H9 (cell line): Measurements from ENCODE around the gene PRDM5. TPM values are rescaled to one million over a fixed set of nuclear protein-coding genes. Genes with fewer than 3 reads are reported as not detected.

ENCODE experiments used
- DNase-seq: peaks from one replicate; pipeline ENCODE4 v3.0.0-alpha.2; 2017
- H2AFZ ChIP-seq: one replicate; pipeline ENCODE4 v1.6.1; 2013; ENCODE audit warnings: mild to moderate bottlenecking, low read length, control low read depth, moderate library complexity
- H2AK5ac ChIP-seq: 2 replicates; pipeline ENCODE4 v1.6.1; 2013; ENCODE audit warnings: low read length, control low read depth, mixed read lengths; ENCODE audit not compliant: insufficient read length
- H2BK120ac ChIP-seq: one replicate; pipeline ENCODE4 v1.6.1; 2013; ENCODE audit warnings: low read depth, mild to moderate bottlenecking, low read length, control low read depth, inconsistent platforms; ENCODE audit not compliant: poor library complexity, severe bottlenecking
- H2BK12ac ChIP-seq: 2 replicates; pipeline ENCODE4 v1.6.1; 2013; ENCODE audit warnings: low read length, control low read depth, mixed read lengths, low read depth; ENCODE audit not compliant: insufficient read length
- H2BK15ac ChIP-seq: 2 replicates; pipeline ENCODE4 v1.6.1; 2013; ENCODE audit warnings: low read depth, low read length, control low read depth
- H2BK20ac ChIP-seq: one replicate; pipeline ENCODE4 v1.6.1; 2013; ENCODE audit warnings: low read depth, mild to moderate bottlenecking, low read length, control low read depth, inconsistent platforms; ENCODE audit not compliant: poor library complexity, severe bottlenecking
- H2BK5ac ChIP-seq: 2 replicates; pipeline ENCODE4 v1.6.1; 2013; ENCODE audit warnings: low read length, control low read depth, mixed read lengths; ENCODE audit not compliant: insufficient read length
- H3K14ac ChIP-seq: 2 replicates; pipeline ENCODE4 v1.6.1; 2013; ENCODE audit warnings: low read length, control low read depth; ENCODE audit not compliant: insufficient read depth
- H3K18ac ChIP-seq: 2 replicates; pipeline ENCODE4 v1.6.1; 2013; ENCODE audit warnings: low read depth, mild to moderate bottlenecking, mixed read lengths, low read length, control low read depth; ENCODE audit not compliant: insufficient read length
- H3K23ac ChIP-seq: 2 replicates; pipeline ENCODE4 v1.6.1; 2013; ENCODE audit warnings: low read length, control low read depth, mixed read lengths, low read depth; ENCODE audit not compliant: insufficient read length
- H3K23me2 ChIP-seq: 2 replicates; pipeline ENCODE4 v1.6.1; 2013; ENCODE audit warnings: low read depth, mild to moderate bottlenecking, mixed read lengths, low read length, control low read depth; ENCODE audit not compliant: insufficient read length, poor library complexity, severe bottlenecking
- H3K27ac ChIP-seq: 2 replicates; pipeline ENCODE4 v1.5.1; 2013; ENCODE audit warnings: low read length, control low read depth, mixed read lengths, low read depth; ENCODE audit not compliant: insufficient read length
- H3K27me3 ChIP-seq: 2 replicates; pipeline ENCODE4 v1.6.1; 2013; ENCODE audit warnings: low read length, control low read depth, inconsistent platforms; ENCODE audit not compliant: insufficient read depth
- H3K4ac ChIP-seq: 2 replicates; pipeline ENCODE4 v1.6.1; 2013; ENCODE audit warnings: low read depth, mild to moderate bottlenecking, control low read depth, inconsistent platforms, low read length, moderate library complexity
- H3K4me1 ChIP-seq: 2 replicates; pipeline ENCODE4 v1.6.1; 2013; ENCODE audit warnings: low read length, control low read depth, inconsistent platforms; ENCODE audit not compliant: insufficient read depth
- H3K4me2 ChIP-seq: 2 replicates; pipeline ENCODE4 v1.6.1; 2013; ENCODE audit warnings: low read length, control low read depth, mixed read lengths; ENCODE audit not compliant: insufficient read length, insufficient read depth
- H3K56ac ChIP-seq: 2 replicates; pipeline ENCODE4 v1.6.1; 2013; ENCODE audit warnings: low read depth, mild to moderate bottlenecking, mixed read lengths, low read length, control low read depth; ENCODE audit not compliant: insufficient read length
- H3K79me1 ChIP-seq: 2 replicates; pipeline ENCODE4 v1.6.1; 2013; ENCODE audit warnings: low read depth, mild to moderate bottlenecking, moderate library complexity, low read length, control low read depth, inconsistent platforms; ENCODE audit not compliant: insufficient read depth, poor library complexity, severe bottlenecking
- H3K79me2 ChIP-seq: 2 replicates; pipeline ENCODE4 v1.6.1; 2013; ENCODE audit warnings: low read length, control low read depth, inconsistent platforms; ENCODE audit not compliant: insufficient read depth
- H3K9ac ChIP-seq: 2 replicates; pipeline ENCODE4 v1.6.1; 2013; ENCODE audit warnings: low read length, control low read depth, mixed read lengths; ENCODE audit not compliant: insufficient read length; ENCODE audit errors: extremely low read depth
- H3K9me3 ChIP-seq: one replicate; pipeline ENCODE4 v1.6.1; 2013; ENCODE audit warnings: low read depth, low read length, inconsistent platforms; ENCODE audit not compliant: control insufficient read depth
- H3T11ph ChIP-seq: one replicate; pipeline ENCODE4 v1.6.1; 2013; ENCODE audit warnings: mild to moderate bottlenecking, low read length, control low read depth, inconsistent platforms
- H4K20me1 ChIP-seq: one replicate; pipeline ENCODE4 v1.6.1; 2013; ENCODE audit not compliant: control insufficient read depth, insufficient read length, insufficient read depth
- H4K5ac ChIP-seq: 2 replicates; pipeline ENCODE4 v1.6.1; 2013; ENCODE audit warnings: low read depth, mild to moderate bottlenecking, mixed read lengths, low read length, control low read depth; ENCODE audit not compliant: insufficient read length
- H4K8ac ChIP-seq: replicated peaks from 2 replicates; pipeline ENCODE4 v1.6.1; 2013; ENCODE audit warnings: low read length, control low read depth, mixed read lengths, low read depth; ENCODE audit not compliant: insufficient read length
- H4K91ac ChIP-seq: 2 replicates; pipeline ENCODE4 v1.6.1; 2013; ENCODE audit warnings: low read depth, mild to moderate bottlenecking, moderate library complexity, mixed read lengths, low read length, control low read depth; ENCODE audit not compliant: insufficient read length
- H3K27ac Mint-ChIP-seq, 3 experiments: 2 replicates in 2 of 3; 3 replicates in 1 of 3; pipeline ENCODE4 v1.8.0; 2020 to 2021; ENCODE audit warnings: mixed read lengths in 3 of 3, mild to moderate bottlenecking in 1 of 3, moderate library complexity in 1 of 3
- H3K27me3 Mint-ChIP-seq: 2 replicates; pipeline ENCODE4 v1.8.0; 2021; ENCODE audit warnings: low read depth, mild to moderate bottlenecking, moderate library complexity, mixed read lengths
- H3K36me3 Mint-ChIP-seq, 3 experiments: 2 replicates in 2 of 3; 3 replicates in 1 of 3; pipeline ENCODE4 v1.8.0; 2020 to 2021; ENCODE audit warnings: low read depth in 3 of 3, mixed read lengths in 3 of 3; ENCODE audit not compliant: insufficient read depth in 1 of 3
- H3K4me1 Mint-ChIP-seq, 2 experiments: 2 replicates each; pipeline ENCODE4 v1.8.0; 2020; ENCODE audit warnings: mixed read lengths in 2 of 2
- H3K4me3 Mint-ChIP-seq, 2 experiments: 2 replicates in 1 of 2; 3 replicates in 1 of 2; pipeline ENCODE4 v1.8.0; 2020 to 2021; ENCODE audit warnings: mild to moderate bottlenecking in 2 of 2, mixed read lengths in 2 of 2, moderate library complexity in 1 of 2
- H3K9me3 Mint-ChIP-seq, 2 experiments: 2 replicates in 1 of 2; 3 replicates in 1 of 2; pipeline ENCODE4 v1.8.0; 2020; ENCODE audit warnings: mild to moderate bottlenecking in 2 of 2, mixed read lengths in 2 of 2, moderate library complexity in 1 of 2
- CTCF ChIP-seq: fragments of 200-600 bp; sonication (generic); conservative IDR thresholded peaks from 3 replicates; pipeline ENCODE4 v1.8.0; 2021; ENCODE audit warnings: antibody characterized with exemption, mild to moderate bottlenecking
- WGBS: extraction: QIAGEN DNeasy Blood & Tissue Kit; methylation state at CpG from one replicate; pipeline ENCODE4 v1.1.7; 2013; ENCODE audit warnings: missing lambda C conversion rate, low lambda C conversion rate, mixed read lengths; ENCODE audit not compliant: insufficient read length; ENCODE audit errors: extremely low coverage; 5-methylcytosine and 5-hydroxymethylcytosine counted together
- total RNA-seq: library from RNA; stranded (reverse); gene quantifications from 2 replicates; pipeline ENCODE4 v1.2.1, GENCODE V29; 2021

Gene PRDM5
- total RNA-seq, 1 experiment from 2014 or later, result 21.7 TPM

GRCh38 chr4:120881846-120882245, 40.7 kb downstream of the PRDM5 start:
- no peak for DNase-seq
- H3K56ac ChIP-seq, result no peak overlapping the region
- no peak overlapping the region for H4K91ac ChIP-seq
- Mint-ChIP-seq H3K27me3 (no peaks in the 10 kb centered on the region), H3K36me3 (peaks cover 16 to 27% (median 27%) of the 10 kb centered on the region in 3 experiments), H3K4me3 (no peak overlapping the region), H3K4me1 (no peaks in the 10 kb centered on the region), H3K9me3 (peaks cover 9 to 10% of the 10 kb centered on the region in 2 experiments; a peak in 3 of 5 replicates), H3K27ac (no peak overlapping the region)
- no peak overlapping the region for H3K18ac ChIP-seq
- H3K9me3 ChIP-seq, result no peaks in the 10 kb centered on the region
- H2BK15ac ChIP-seq, result no peak overlapping the region
- H2BK5ac ChIP-seq, result no peak overlapping the region
- H3K27me3 ChIP-seq, result no peaks in the 10 kb centered on the region
- H3K23ac ChIP-seq, result no peak overlapping the region
- H3K4me1 ChIP-seq, result no peaks in the 10 kb centered on the region
- H3K4ac ChIP-seq, result no peak overlapping the region
- no peaks in the 10 kb centered on the region for H4K20me1 ChIP-seq
- no peak overlapping the region for H2AFZ ChIP-seq
- no peak overlapping the region for H3K4me2 ChIP-seq
- no peak overlapping the region for H2AK5ac ChIP-seq
- H4K8ac ChIP-seq, result no peak overlapping the region
- TF ChIP-seq CTCF, result no peak
- WGBS, result no CpG with 5 or more reads among the region's 4 CpGs
- no peak overlapping the region for H3K14ac ChIP-seq
- H3K27ac ChIP-seq, result no peak overlapping the region
- no peak overlapping the region for H3K9ac ChIP-seq
- H3K79me2 ChIP-seq, result no peaks in the 10 kb centered on the region
- H2BK120ac ChIP-seq, result no peak overlapping the region
- no peak overlapping the region for H3T11ph ChIP-seq
- no peak overlapping the region for H2BK20ac ChIP-seq
- no peak overlapping the region for H2BK12ac ChIP-seq
- H3K23me2 ChIP-seq, result no peaks in the 10 kb centered on the region
- no peak overlapping the region for H4K5ac ChIP-seq
- H3K79me1 ChIP-seq, result no peaks in the 10 kb centered on the region
